Ishikawa (cell line): ENCODE results near the gene KLK15.

ENCODE experiments used
- CEBPB ChIP-seq: IDR thresholded peaks from 2 replicates; pipeline ENCODE4 v1.6.1; 2012
- CREB1 ChIP-seq: IDR thresholded peaks from 2 replicates; pipeline ENCODE4 v1.6.1; 2012; ENCODE audit warnings: low read depth
- EGR1 ChIP-seq: IDR thresholded peaks from 2 replicates; pipeline ENCODE4 v1.6.1; 2012
- EP300 ChIP-seq: IDR thresholded peaks from 2 replicates; pipeline ENCODE4 v1.6.1; 2012; ENCODE audit warnings: borderline replicate concordance
- FOXM1 ChIP-seq: IDR thresholded peaks from 2 replicates; pipeline ENCODE4 v1.6.1; 2012; ENCODE audit warnings: low read depth, borderline replicate concordance
- NFIC ChIP-seq: IDR thresholded peaks from 2 replicates; pipeline ENCODE4 v1.6.1; 2012
- RAD21 ChIP-seq: IDR thresholded peaks from 2 replicates; pipeline ENCODE4 v1.6.1; 2012; ENCODE audit warnings: low read depth
- REST ChIP-seq: IDR thresholded peaks from 2 replicates; pipeline ENCODE4 v1.6.1; 2012; ENCODE audit warnings: low read depth, mild to moderate bottlenecking
- TAF1 ChIP-seq: IDR thresholded peaks from 2 replicates; pipeline ENCODE4 v1.6.1; 2012; ENCODE audit warnings: low read depth, mild to moderate bottlenecking
- TCF12 ChIP-seq: IDR thresholded peaks from 2 replicates; pipeline ENCODE4 v1.6.1; 2012; ENCODE audit warnings: low read depth
- TEAD4 ChIP-seq: IDR thresholded peaks from 2 replicates; pipeline ENCODE4 v1.6.1; 2012
- USF1 ChIP-seq: IDR thresholded peaks from 2 replicates; pipeline ENCODE4 v1.6.1; 2012
- YY1 ChIP-seq: IDR thresholded peaks from 2 replicates; pipeline ENCODE4 v1.6.1; 2012; ENCODE audit warnings: low read depth
- ZBTB7A ChIP-seq: IDR thresholded peaks from 2 replicates; pipeline ENCODE4 v1.6.1; 2012; ENCODE audit warnings: low read depth
- TF ChIP-seq, protein P1 (sequence below): IDR thresholded peaks from 2 replicates; pipeline ENCODE4 v1.6.1; 2012

KLK15 gene

DNA sequence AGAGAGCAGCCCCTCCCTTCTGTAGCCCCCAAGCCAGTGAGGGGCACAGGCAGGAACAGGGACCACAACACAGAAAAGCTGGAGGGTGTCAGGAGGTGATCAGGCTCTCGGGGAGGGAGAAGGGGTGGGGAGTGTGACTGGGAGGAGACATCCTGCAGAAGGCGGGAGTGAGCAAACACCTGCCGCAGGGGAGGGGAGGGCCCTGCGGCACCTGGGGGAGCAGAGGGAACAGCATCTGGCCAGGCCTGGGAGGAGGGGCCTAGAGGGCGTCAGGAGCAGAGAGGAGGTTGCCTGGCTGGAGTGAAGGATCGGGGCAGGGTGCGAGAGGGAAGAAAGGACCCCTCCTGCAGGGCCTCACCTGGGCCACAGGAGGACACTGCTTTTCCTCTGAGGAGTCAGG, 25.5 kb upstream of the KLK15 start:
- TF ChIP-seq CEBPB: no peak
- no peak for TF ChIP-seq NFIC
- no peak for TF ChIP-seq RAD21
- no peak for TF ChIP-seq YY1
- TF ChIP-seq TCF12: no peak
- no peak for TF ChIP-seq EP300
- TF ChIP-seq, protein P1, sequence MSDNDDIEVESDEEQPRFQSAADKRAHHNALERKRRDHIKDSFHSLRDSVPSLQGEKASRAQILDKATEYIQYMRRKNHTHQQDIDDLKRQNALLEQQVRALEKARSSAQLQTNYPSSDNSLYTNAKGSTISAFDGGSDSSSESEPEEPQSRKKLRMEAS: no peak
- TF ChIP-seq USF1: no peak
- TF ChIP-seq CREB1: no peak
- TF ChIP-seq ZBTB7A: no peak
- no peak for TF ChIP-seq TAF1
- TF ChIP-seq REST: no peak
- no peak for TF ChIP-seq EGR1
- TF ChIP-seq FOXM1: no peak
- no peak for TF ChIP-seq TEAD4

GRCh38 chr19:50857366-50857765, 24.0 kb upstream of the KLK15 start:
- TF ChIP-seq NFIC (no peak), ZBTB7A (no peak), EGR1 (no peak), TCF12 (no peak), TEAD4 (no peak), YY1 (no peak), USF1 (no peak), TAF1 (no peak), FOXM1 (no peak), REST (no peak), CEBPB (no peak), RAD21 (no peak)
- TF ChIP-seq, protein P1: no peak

DNA sequence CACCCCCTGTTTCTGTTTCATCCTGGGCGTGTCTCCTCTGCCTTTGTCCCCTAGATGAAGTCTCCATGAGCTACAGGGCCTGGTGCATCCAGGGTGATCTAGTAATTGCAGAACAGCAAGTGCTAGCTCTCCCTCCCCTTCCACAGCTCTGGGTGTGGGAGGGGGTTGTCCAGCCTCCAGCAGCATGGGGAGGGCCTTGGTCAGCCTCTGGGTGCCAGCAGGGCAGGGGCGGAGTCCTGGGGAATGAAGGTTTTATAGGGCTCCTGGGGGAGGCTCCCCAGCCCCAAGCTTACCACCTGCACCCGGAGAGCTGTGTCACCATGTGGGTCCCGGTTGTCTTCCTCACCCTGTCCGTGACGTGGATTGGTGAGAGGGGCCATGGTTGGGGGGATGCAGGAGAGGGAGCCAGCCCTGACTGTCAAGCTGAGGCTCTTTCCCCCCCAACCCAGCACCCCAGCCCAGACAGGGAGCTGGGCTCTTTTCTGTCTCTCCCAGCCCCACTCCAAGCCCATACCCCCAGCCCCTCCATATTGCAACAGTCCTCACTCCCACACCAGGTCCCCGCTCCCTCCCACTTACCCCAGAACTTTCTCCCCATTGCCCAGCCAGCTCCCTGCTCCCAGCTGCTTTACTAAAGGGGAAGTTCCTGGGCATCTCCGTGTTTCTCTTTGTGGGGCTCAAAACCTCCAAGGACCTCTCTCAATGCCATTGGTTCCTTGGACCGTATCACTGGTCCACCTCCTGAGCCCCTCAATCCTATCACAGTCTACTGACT, 21.4 kb upstream of the KLK15 start, which contains the start of gene KLK3:
Gene KLK3, plus strand, starts transcription at position 280 of the 775 bp plus-strand sequence. Its CDS starts 41 bp downstream, at position 321.
- TF ChIP-seq CEBPB: no peak
- TF ChIP-seq YY1: no peak
- TF ChIP-seq TEAD4: no peak
- no peak for TF ChIP-seq EP300
- TF ChIP-seq NFIC: no peak
- TF ChIP-seq CREB1: no peak
- TF ChIP-seq REST: no peak
- TF ChIP-seq USF1: no peak
- TF ChIP-seq FOXM1: no peak
- TF ChIP-seq ZBTB7A: no peak

DNA sequence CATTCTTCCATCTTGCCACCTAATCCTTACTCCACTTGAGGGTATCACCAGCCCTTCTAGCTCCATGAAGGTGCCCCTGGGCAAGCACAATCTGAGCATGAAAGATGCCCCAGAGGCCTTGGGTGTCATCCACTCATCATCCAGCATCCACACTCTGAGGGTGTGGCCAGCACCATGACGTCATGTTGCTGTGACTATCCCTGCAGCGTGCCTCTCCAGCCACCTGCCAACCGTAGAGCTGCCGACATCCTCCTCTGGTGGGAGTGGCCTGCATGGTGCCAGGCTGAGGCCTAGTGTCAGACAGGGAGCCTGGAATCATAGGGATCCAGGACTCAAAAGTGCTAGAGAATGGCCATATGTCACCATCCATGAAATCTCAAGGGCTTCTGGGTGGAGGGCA, 18.2 kb upstream of the KLK15 start:
- TF ChIP-seq YY1 (no peak), TAF1 (no peak), TEAD4 (no peak), TCF12 (no peak), ZBTB7A (no peak), RAD21 (no peak)
- TF ChIP-seq, protein P1: no peak
